SHP77 (cell line): ENCODE results near the gene XRCC6.
"Not testable (repeated sequence)": the region's sequence is repeated elsewhere in the genome, so short reads cannot be mapped to it uniquely, and the experiment has no call there.

Experiments used
- DNase-seq, 2 experiments: peaks; one replicate each; lab custom pipeline; 2025; lab: John Stamatoyannopoulos, UW

Gene XRCC6

DNA sequence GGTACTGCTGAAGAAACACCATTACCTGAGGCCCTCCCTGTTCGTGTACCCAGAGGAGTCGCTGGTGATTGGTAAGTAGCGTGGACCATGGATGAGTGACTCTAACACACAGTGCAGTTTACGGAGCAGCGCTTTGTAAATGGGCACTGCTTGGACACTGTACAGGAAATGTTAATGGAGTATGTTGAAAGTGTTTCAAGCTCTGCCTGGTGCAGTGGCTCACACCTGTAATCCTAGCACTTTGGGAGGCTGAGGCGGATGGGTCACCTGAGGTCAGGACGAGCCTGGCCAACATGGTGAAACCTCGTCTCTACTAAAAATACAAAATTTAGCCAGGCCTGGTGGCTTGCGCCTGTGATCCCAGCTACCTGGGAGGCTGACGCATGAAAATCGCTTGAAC lies 29.7 kb downstream of the XRCC6 start:
- no peak for DNase-seq

DNA sequence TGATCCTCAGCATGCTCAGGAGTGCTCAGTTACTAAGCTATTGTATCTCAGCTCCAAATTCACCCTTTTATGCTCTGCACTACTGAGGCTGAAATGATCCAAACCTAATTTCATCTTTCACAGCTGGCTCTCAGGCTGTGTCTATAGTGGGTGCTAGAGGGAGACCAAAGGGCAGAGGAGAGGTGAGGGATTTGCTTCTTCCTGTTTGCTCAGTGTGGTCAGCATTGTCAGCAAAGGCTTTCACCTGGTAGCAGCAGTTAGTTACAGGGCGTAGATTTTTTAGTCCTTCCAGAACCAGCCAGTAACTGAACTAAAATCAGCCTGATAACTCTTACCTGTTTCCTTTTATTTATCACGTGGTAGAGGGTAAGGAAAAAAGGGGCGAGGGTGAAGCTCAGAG lies 33.2 kb downstream of the XRCC6 start:
- DNase-seq = no peak

GRCh38 chr22:41656556-41656955 lies 35.5 kb downstream of the XRCC6 start:
- DNase-seq = no peak

GRCh38 chr22:41657709-41658108 lies 36.6 kb downstream of the XRCC6 start:
- no peak for DNase-seq

DNA sequence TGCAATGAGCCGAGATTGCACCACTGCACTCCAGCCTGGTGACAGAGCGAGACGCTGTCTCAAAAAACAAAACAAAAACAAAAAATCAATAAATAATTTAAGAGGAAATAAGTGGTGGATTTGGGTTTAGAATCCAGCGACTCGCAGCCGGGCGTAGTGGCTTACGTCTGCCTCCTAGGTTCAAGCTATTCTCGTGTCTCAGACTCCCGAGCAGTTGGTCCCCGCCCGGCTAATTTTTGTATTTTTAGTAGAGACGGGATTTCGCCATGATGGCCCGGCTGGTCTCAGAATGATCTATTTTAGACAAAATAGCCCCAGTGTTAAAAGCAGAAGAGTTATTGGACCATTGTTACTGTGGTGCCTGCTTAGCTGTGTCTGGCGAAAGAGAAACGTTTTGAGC lies 37.8 kb downstream of the XRCC6 start:
- DNase-seq = no peak

DNA sequence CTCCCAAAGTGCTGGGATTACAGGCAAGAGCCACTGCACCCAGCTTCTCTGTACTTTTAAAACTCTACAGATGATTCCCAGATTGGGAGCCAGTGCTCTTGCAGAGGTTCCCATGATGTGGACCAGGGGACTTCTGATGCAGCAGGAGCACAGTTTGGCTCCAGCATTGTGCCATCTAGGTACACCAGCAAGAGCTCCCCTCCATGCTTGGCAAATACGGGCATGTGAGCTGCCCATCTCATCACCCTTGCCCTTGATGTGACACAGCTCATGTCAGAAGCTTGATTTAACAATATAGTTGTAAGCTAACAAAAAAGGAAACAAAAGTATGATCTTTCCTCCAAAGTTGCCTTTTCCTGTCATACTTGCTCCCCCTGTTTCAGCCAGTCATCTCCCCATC lies 38.8 kb downstream of the XRCC6 start:
- DNase-seq = no peak

DNA sequence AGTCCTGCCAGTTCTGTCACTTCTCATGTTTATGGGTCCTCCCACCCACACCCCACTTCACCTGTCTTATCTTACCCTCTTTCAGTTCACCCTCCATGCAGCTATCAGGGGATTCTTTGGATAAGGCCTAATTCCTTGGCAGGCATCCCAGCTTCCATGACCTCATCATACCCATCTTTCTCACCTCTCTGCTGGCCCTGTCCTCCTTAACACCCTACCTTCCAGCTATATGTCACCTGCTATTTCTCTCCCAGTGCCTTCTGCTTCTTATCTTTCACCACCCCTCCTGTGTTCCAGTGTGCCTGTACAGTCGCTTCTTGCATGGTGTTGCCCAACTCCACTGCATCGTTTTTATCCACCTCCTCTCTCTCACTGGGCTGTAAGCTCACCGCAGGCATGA lies 39.3 kb downstream of the XRCC6 start:
- no peak for DNase-seq

DNA sequence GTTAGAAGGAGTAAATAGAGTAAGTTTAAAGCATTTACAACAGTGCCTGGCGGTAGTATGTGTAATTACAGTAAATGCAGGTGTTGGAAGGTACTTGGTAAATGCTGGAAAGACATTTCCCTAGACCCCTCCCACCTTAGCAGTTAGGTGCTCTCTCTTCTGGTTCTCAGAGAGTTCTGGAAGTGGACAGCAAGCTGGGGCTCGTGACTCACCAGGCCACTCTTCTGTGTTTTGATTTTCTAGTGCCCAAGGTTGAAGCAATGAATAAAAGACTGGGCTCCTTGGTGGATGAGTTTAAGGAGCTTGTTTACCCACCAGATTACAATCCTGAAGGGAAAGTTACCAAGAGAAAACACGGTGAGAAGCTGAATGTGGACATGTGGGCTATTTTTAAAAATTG lies 40.0 kb downstream of the XRCC6 start:
- DNase-seq = no peak

DNA sequence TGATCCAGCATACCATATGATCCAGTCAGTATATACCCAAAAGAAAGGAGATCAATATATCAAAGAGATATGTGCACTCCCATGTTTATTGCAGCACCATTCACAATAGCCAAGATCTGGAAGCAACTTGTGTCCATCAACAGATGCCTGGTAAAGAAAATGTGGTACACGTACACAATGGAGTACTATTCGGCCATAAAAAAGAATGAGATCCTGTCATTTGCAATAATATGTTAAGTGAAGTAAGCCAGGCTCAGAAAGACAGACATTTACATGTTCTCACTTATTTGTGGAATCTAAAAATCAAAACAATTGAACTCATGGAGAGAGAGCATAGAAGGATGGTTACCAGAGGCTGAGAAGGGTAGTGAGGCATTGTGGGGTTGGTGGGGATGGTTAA lies 40.6 kb downstream of the XRCC6 start:
- DNase-seq = no peak

GRCh38 chr22:41663594-41663993 lies 42.5 kb downstream of the XRCC6 start:
- DNase-seq = not testable (repeated sequence)

- DNase-seq = no peak
Observed at GRCh38 chr22:41664490-41664889, 43.4 kb downstream of the XRCC6 start.

- no peak for DNase-seq
Observed at GRCh38 chr22:41664951-41665350, 43.9 kb downstream of the XRCC6 start.

DNA sequence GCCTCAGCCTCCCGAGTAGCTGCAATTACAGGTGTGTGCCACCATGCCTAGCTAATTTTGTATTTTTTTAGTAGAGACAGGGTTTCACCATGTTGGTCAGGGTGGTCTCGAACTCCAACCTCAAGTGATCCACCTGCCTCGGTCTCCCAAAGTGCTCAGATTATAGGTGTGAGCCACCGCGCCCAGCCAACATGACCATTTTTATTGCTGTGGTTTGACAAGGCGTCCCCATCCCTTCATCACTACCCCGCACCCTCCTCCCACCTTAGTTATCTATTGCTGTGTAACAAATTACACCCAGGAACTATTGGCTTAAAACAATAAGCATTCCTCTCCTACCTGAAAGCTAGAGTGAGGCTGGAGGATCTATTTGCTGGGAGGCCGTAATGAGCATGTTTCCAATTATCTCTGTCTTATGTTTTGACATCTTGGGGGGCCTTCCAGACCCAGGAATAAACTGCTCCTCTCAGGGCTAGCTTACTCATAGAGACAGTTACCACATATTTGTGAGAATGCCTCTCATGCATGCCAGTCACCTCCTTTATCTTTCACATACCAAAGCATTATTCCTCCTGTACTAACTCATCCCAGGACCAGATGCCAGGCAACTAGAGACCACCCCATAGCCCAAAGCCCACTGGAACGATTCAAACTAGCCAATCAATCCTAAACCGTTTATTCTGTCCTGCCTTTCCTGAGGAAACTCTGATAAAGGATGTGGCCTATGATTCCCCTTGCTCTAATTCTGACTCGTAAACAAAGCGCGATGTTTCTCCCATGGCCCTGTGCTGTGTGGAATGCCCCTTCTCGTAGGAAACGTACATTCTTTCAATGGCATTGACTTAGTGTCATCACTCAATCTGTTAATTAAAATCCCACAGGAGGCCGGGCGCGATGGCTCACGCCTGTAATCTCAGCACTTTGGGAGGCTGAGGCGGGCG lies 48.1 kb downstream of the XRCC6 start:
- DNase-seq = no peak

DNA sequence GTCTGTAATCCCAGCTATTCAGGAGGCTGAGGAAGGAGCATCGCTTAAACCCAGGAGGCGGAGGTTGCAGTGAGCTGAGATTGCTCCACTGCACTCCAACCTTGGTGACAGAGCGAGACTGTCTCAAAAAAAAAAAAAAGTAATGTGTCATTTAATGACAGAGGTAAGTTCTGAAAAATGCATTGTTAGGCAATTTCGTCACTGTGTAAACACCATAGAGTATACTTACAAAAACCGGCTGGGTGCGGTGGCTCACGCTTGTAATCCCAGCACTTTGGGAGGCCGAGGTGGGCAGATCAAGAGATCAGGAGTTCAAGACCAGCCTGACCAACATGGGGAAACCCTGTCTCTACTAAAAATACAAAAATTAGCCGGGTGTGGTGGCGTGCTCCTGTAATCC lies 51.0 kb downstream of the XRCC6 start:
- DNase-seq = not testable (repeated sequence)

GRCh38 chr22:41672780-41673509 lies 51.9 kb downstream of the XRCC6 start:
- DNase-seq = no peak

GRCh38 chr22:41674846-41675340 lies 53.8 kb downstream of the XRCC6 start:
- DNase-seq = no peak

- DNase-seq = no peak
Observed at GRCh38 chr22:41676134-41676533, 55.0 kb downstream of the XRCC6 start.

DNA sequence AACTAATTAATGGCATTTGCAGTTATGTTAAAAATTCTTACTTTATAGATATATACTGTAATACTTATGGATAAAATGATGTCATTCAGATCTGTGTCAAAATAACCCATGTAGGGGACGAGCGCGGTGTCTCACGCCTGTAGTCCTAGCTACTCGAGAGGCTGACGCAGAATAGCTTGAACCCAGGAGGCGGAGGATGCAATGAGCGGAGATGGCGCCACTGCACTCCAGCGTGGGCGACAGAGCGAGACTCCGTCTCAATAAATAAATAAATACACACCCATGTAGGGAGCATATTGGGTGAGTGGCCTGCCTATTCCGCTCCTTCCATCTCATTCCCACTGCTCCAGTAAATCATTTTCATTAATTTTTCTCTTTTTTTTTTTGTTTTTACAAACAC lies 60.5 kb downstream of the XRCC6 start:
- DNase-seq = peak; percentile 10 to 24

DNA sequence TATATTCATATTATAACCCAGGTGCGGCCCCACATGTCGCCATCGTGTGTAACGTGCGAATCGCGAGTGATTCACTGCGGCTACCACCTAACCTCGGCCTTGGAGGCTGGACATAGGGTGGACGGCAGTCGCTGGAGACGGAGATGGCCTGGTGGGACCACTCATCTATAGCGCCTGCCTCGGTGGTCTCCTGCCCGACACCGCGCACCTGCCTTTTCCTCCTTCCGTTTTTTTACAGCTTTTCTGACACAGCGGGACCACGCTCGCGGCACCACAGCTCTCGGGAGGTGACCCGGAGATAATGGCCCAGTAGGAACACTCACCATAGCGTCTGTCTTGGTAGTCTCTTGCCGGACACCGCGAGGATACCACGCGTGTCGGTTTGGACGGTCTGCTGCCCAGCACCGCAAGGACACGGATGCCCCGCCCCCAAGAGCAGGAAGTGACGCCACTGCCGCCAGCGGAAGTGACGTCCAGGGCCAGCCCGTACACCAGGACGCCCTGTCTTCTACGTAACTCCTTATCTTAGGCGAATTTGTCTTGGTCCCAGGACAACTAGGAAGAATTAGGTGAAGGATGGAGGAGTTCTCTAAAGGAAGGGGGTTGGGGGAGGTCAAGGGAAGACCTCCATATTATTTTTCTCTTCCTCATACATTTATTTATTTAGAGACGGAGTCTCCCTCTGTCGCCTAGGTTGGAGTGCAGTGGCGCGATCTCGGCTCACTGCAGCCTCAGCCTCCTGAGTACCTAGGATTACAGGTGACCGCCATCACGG lies 61.1 kb downstream of the XRCC6 start:
- peak; percentile 82 to 85 for DNase-seq

- DNase-seq = no peak
Observed at GRCh38 chr22:41683052-41683451, 62.0 kb downstream of the XRCC6 start.

DNA sequence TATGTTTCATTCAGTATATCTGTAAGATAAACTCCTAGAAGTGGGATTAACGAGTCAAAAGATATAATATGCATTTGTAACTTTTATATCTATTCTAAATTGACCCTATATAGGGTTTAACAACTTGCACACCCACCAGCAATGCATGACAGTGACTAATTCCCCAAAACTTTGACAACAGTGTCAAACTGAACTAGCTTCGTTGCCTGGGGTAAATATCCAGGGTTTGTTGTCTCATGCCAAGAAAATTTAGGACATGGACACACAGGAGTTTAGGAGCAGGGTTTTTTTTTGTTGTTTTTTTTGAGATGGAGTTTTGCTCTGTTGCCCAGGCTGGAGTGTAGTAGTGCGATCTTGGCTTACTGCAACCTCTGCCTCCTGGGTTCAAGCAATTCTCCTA lies 62.5 kb downstream of the XRCC6 start:
- no peak for DNase-seq

DNA sequence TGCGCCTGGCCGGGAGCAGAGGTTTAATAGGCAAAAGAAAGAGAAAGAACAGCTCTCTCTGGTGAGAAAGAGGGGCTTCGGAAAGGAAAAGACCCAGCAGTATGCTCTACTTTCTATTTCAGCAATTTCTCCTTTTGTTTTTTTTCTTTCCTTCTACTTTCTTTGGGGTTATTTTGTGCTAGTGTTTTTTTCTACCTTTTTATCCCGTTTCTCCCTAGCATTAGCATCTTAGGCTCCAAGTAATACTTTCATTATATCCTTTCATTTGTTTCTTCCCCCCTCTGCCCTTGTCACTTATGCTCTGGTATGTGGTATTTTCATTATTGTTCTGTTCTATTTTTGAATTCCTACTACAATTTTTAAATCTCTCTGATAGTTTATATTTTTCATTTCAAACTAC lies 63.1 kb downstream of the XRCC6 start:
- no peak for DNase-seq
